Left ventricle myocardium inferior (tissue), 1 donor: ENCODE measurements around the gene CCDC40. TPM values are rescaled to one million over a fixed set of nuclear protein-coding genes. Genes with fewer than 3 reads are reported as not detected.

Experiments used
- DNase-seq: peaks from one replicate; pipeline ENCODE4 v3.0.0-alpha.2; 2020
- H3K27ac ChIP-seq: fragments of 200-600 bp; replicated peaks from 2 replicates; pipeline ENCODE4 v1.8.0; 2021
- H3K27me3 ChIP-seq: fragments of 200-600 bp; 2 replicates; pipeline ENCODE4 v1.8.0; 2021; ENCODE audit warnings: low read depth
- H3K36me3 ChIP-seq: fragments of 200-600 bp; 2 replicates; pipeline ENCODE4 v1.8.0; 2021
- H3K4me1 ChIP-seq: fragments of 200-600 bp; 2 replicates; pipeline ENCODE4 v1.8.0; 2021
- H3K4me3 ChIP-seq: fragments of 200-600 bp; 2 replicates; pipeline ENCODE4 v1.8.0; 2021; ENCODE audit warnings: mild to moderate bottlenecking, moderate library complexity
- H3K9me3 ChIP-seq: fragments of 200-600 bp; replicated peaks from 2 replicates; pipeline ENCODE4 v1.8.0; 2021
- CTCF ChIP-seq: fragments of 200-600 bp; IDR thresholded peaks from 2 replicates; pipeline ENCODE4 v1.8.0; 2021; ENCODE audit warnings: antibody characterized with exemption, mild to moderate bottlenecking, borderline replicate concordance
- intact Hi-C: fragments of 100-400 bp; cut with micrococcal nuclease; formaldehyde crosslinking; loops from one replicate; pipeline ENCODE4 v1.11.0; 2022
- total RNA-seq: library from RNA; stranded (reverse); fragmentation: NEBNext Ultra II Directional; extraction: Animal tissue kit (Norgen Biotek cat#: 25700); gene quantifications from one replicate; pipeline ENCODE4 v1.2.1, GENCODE V29; 2021
- donor health status: DM: no; HTN: yes; CAD: no; lungs with severe emphysema.

CCDC40 gene
- total RNA-seq, 1 donor from 2014 or later, result 7.7 TPM

GRCh38 chr17:80116276-80116920 is 80.0 kb downstream of the CCDC40 start:
- Histone ChIP-seq H3K27me3 (no peaks in the 10 kb centered on the region), H3K9me3 (peaks cover 6% of the 10 kb centered on the region), H3K4me1 (no peaks in the 10 kb centered on the region), H3K4me3 (no peak overlapping the region), H3K27ac (no peak overlapping the region), H3K36me3 (peaks cover 5% of the 10 kb centered on the region)
- DNase-seq, result no peak
- TF ChIP-seq CTCF, result no peak
- intact Hi-C loops, result no loop called here

- H3K27ac ChIP-seq, result no peak overlapping the region
- TF ChIP-seq CTCF, result no peak
- H3K36me3 ChIP-seq, result peaks cover 5% of the 10 kb centered on the region
- H3K4me1 ChIP-seq, result no peaks in the 10 kb centered on the region
- H3K27me3 ChIP-seq, result no peaks in the 10 kb centered on the region
- H3K9me3 ChIP-seq, result peaks cover 6% of the 10 kb centered on the region
- intact Hi-C loops, result no loop called here
- no peak for DNase-seq
- no peak overlapping the region for H3K4me3 ChIP-seq
Measured at GRCh38 chr17:80116921-80117380, 80.5 kb downstream of the CCDC40 start.

- H3K27ac ChIP-seq, result no peak overlapping the region
- no peak overlapping the region for H3K4me3 ChIP-seq
- intact Hi-C loops, result no loop called here
- DNase-seq, result no peak
- H3K36me3 ChIP-seq, result peaks cover 5% of the 10 kb centered on the region
- no peaks in the 10 kb centered on the region for H3K4me1 ChIP-seq
- H3K9me3 ChIP-seq, result peaks cover 6% of the 10 kb centered on the region
- no peaks in the 10 kb centered on the region for H3K27me3 ChIP-seq
- no peak for TF ChIP-seq CTCF
Measured at GRCh38 chr17:80117491-80118401, 81.3 kb downstream of the CCDC40 start.

- H3K27me3 ChIP-seq, result no peaks in the 10 kb centered on the region
- no peak overlapping the region for H3K27ac ChIP-seq
- intact Hi-C loops, result no loop called here
- peaks cover 6% of the 10 kb centered on the region for H3K9me3 ChIP-seq
- peaks cover 5% of the 10 kb centered on the region for H3K36me3 ChIP-seq
- no peak for TF ChIP-seq CTCF
- H3K4me1 ChIP-seq, result no peaks in the 10 kb centered on the region
- no peak overlapping the region for H3K4me3 ChIP-seq
- no peak for DNase-seq
Measured at GRCh38 chr17:80118601-80119270, 82.3 kb downstream of the CCDC40 start.

- no peak for DNase-seq
- H3K9me3 ChIP-seq, result peaks cover 6% of the 10 kb centered on the region
- no peaks in the 10 kb centered on the region for H3K4me1 ChIP-seq
- no peak for TF ChIP-seq CTCF
- H3K36me3 ChIP-seq, result peaks cover 5% of the 10 kb centered on the region
- H3K27ac ChIP-seq, result no peak overlapping the region
- intact Hi-C loops, result no loop called here
- H3K27me3 ChIP-seq, result peaks cover 2% of the 10 kb centered on the region
- H3K4me3 ChIP-seq, result no peak overlapping the region
Measured at GRCh38 chr17:80119271-80119791, 82.9 kb downstream of the CCDC40 start.
